IPS-NIHi7 (cell line): ENCODE results near the gene TMEM9B.
"Not testable (repeated sequence)": the region's sequence is repeated elsewhere in the genome, so short reads cannot be mapped to it uniquely, and the experiment has no call there.

Source experiments
- DNase-seq: peaks from one replicate; pipeline ENCODE4 v3.0.0; 2012; ENCODE audit warnings: mixed read lengths; ENCODE audit errors: extremely low spot score

Gene TMEM9B

GRCh38 chr11:8973121-8973520 is 8.9 kb upstream of the TMEM9B start:
- DNase-seq: no peak

- no peak for DNase-seq
Observed at GRCh38 chr11:8971924-8972316, 7.7 kb upstream of the TMEM9B start.

- DNase-seq: no peak
Observed at GRCh38 chr11:8971196-8971923, 7.1 kb upstream of the TMEM9B start.

- no peak for DNase-seq
Observed at GRCh38 chr11:8967184-8967583, 2.9 kb upstream of the TMEM9B start.

GRCh38 chr11:8963569-8964323 is 496 bp downstream of the TMEM9B start:
- peak; percentile 86 for DNase-seq

GRCh38 chr11:8962841-8963240 is 1.4 kb downstream of the TMEM9B start:
- no peak for DNase-seq

GRCh38 chr11:8961401-8961800 is 2.8 kb downstream of the TMEM9B start:
- no peak for DNase-seq

GRCh38 chr11:8959546-8960166 is 4.6 kb downstream of the TMEM9B start:
- DNase-seq: peak; percentile 84

- DNase-seq: no peak
Observed at GRCh38 chr11:8956860-8957259, 7.4 kb downstream of the TMEM9B start.

GRCh38 chr11:8948886-8949285 is 15.4 kb downstream of the TMEM9B start:
- DNase-seq: no peak

GRCh38 chr11:8947230-8947943 is 16.9 kb downstream of the TMEM9B start:
- DNase-seq: no peak

- no peak for DNase-seq
Observed at GRCh38 chr11:8942518-8943066, 21.6 kb downstream of the TMEM9B start, which contains the start of gene ASCL3. Gene ASCL3 (minus strand): TSS chr11:8943016. CDS start chr11:8938161, 4,855 bp downstream.

GRCh38 chr11:8941341-8942103 is 22.7 kb downstream of the TMEM9B start:
- no peak for DNase-seq

GRCh38 chr11:8937659-8938058 is 26.6 kb downstream of the TMEM9B start:
- no peak for DNase-seq

- DNase-seq: no peak
Observed at GRCh38 chr11:8937159-8937558, 27.1 kb downstream of the TMEM9B start.

GRCh38 chr11:8935789-8936188 is 28.5 kb downstream of the TMEM9B start:
- DNase-seq: not testable (repeated sequence)

- DNase-seq: peak; percentile 49
Observed at GRCh38 chr11:8934742-8935488, 29.3 kb downstream of the TMEM9B start.

- DNase-seq: peak; percentile 40
Observed at GRCh38 chr11:8933931-8934330, 30.3 kb downstream of the TMEM9B start.

- peak; percentile 44 for DNase-seq
Observed at GRCh38 chr11:8932564-8933180, 31.6 kb downstream of the TMEM9B start, which contains the start of gene C11orf16. Gene C11orf16 (minus strand): TSS chr11:8932947. CDS start chr11:8932308, 639 bp downstream.
